ENCODE measurements around the gene QSOX1. TPM values are rescaled to one million over a fixed set of nuclear protein-coding genes. Genes with fewer than 3 reads are reported as not detected.

The QSOX1 gene
- total RNA-seq, 1 experiment from 2014 or later, result 135 TPM

DNA sequence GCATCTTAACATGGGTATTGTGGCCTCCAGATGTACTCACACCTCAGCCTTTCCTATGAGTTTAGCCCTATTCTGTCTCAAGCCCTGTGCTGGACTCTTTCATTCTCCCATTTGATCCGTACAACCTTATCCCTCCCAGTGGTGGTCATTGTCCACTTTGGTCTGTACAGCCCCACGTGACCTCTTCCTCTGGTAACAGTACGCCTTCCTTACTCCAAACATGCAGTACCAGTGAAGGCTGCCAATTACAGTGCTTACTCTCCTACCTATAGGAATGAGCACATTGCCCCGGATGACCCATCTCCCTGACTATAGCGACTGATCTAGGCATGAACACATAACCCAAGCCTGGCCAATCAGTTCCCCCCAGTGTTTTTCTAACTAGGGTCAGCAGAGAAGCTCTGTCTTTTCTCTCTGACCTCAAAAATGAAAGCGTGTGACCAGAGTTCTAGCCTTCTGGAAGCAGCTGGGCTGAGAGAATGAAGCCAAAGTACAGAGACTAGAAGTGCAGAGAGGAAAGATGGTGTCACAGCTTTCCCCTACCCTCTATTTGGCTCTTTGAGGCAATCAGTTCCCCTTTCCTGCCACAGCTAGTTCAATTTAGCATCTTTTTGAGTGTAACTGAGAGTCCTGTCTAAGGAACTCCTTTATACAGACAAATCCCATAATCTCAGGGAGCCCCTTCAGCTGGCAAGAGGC lies 9.9 kb upstream of the QSOX1 start (continued):
- TF ChIP-seq, protein P1, sequence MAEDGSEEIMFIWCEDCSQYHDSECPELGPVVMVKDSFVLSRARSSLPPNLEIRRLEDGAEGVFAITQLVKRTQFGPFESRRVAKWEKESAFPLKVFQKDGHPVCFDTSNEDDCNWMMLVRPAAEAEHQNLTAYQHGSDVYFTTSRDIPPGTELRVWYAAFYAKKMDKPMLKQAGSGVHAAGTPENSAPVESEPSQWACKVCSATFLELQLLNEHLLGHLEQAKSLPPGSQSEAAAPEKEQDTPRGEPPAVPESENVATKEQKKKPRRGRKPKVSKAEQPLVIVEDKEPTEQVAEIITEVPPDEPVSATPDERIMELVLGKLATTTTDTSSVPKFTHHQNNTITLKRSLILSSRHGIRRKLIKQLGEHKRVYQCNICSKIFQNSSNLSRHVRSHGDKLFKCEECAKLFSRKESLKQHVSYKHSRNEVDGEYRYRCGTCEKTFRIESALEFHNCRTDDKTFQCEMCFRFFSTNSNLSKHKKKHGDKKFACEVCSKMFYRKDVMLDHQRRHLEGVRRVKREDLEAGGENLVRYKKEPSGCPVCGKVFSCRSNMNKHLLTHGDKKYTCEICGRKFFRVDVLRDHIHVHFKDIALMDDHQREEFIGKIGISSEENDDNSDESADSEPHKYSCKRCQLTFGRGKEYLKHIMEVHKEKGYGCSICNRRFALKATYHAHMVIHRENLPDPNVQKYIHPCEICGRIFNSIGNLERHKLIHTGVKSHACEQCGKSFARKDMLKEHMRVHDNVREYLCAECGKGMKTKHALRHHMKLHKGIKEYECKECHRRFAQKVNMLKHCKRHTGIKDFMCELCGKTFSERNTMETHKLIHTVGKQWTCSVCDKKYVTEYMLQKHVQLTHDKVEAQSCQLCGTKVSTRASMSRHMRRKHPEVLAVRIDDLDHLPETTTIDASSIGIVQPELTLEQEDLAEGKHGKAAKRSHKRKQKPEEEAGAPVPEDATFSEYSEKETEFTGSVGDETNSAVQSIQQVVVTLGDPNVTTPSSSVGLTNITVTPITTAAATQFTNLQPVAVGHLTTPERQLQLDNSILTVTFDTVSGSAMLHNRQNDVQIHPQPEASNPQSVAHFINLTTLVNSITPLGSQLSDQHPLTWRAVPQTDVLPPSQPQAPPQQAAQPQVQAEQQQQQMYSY (CRISPR knock-in tag; IDR thresholded peaks at IDR 0.05), result no peak
- TF ChIP-seq, protein P2, sequence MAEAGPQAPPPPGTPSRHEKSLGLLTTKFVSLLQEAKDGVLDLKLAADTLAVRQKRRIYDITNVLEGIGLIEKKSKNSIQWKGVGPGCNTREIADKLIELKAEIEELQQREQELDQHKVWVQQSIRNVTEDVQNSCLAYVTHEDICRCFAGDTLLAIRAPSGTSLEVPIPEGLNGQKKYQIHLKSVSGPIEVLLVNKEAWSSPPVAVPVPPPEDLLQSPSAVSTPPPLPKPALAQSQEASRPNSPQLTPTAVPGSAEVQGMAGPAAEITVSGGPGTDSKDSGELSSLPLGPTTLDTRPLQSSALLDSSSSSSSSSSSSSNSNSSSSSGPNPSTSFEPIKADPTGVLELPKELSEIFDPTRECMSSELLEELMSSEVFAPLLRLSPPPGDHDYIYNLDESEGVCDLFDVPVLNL (CRISPR knock-in tag; IDR thresholded peaks at IDR 0.05; ENCODE audit: borderline replicate concordance, low read depth), result no peak
- TF ChIP-seq, protein P3, sequence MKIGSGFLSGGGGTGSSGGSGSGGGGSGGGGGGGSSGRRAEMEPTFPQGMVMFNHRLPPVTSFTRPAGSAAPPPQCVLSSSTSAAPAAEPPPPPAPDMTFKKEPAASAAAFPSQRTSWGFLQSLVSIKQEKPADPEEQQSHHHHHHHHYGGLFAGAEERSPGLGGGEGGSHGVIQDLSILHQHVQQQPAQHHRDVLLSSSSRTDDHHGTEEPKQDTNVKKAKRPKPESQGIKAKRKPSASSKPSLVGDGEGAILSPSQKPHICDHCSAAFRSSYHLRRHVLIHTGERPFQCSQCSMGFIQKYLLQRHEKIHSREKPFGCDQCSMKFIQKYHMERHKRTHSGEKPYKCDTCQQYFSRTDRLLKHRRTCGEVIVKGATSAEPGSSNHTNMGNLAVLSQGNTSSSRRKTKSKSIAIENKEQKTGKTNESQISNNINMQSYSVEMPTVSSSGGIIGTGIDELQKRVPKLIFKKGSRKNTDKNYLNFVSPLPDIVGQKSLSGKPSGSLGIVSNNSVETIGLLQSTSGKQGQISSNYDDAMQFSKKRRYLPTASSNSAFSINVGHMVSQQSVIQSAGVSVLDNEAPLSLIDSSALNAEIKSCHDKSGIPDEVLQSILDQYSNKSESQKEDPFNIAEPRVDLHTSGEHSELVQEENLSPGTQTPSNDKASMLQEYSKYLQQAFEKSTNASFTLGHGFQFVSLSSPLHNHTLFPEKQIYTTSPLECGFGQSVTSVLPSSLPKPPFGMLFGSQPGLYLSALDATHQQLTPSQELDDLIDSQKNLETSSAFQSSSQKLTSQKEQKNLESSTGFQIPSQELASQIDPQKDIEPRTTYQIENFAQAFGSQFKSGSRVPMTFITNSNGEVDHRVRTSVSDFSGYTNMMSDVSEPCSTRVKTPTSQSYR (CRISPR knock-in tag; IDR thresholded peaks at IDR 0.05), result no peak
- TF ChIP-seq SP1 (CRISPR knock-in tag; conservative IDR thresholded peaks at IDR 0.05), result no peak
- TF ChIP-seq IRF2 (CRISPR knock-in tag; IDR thresholded peaks at IDR 0.05; ENCODE audit: borderline replicate concordance, low read depth), result no peak
- no peak for TF ChIP-seq SMAD4 (CRISPR knock-in tag; IDR thresholded peaks at IDR 0.05)
- no peak for TF ChIP-seq ZBTB21 (CRISPR knock-in tag; IDR thresholded peaks at IDR 0.05; ENCODE audit: borderline replicate concordance)
- no peak for TF ChIP-seq GTF2I (CRISPR knock-in tag; conservative IDR thresholded peaks at IDR 0.05)
- TF ChIP-seq NFYB (CRISPR knock-in tag; conservative IDR thresholded peaks at IDR 0.05; ENCODE audit: low read depth), result no peak
- TF ChIP-seq HMGA2 (CRISPR knock-in tag; IDR thresholded peaks at IDR 0.05), result no peak

DNA sequence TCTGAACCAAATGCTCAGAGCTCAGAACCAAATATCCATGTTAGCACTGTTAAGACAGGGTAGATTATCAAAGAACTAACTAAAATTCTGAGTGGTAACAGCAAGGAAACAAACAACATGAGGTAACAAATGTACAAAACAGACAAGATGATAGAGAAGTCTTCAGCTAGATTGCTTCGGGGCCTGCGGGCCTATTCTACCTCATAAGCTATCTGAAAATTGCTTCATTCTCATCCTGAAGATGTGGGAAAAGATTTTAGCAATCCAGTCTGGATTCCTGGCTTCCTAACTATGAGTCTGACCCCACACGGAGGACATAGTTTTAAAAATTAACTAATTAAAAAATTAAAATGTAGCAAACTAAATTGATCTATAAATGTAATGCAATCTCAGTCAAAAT lies 9.2 kb upstream of the QSOX1 start:
- H3K27ac Mint-ChIP-seq, result no peak overlapping the region
- H3K9me3 Mint-ChIP-seq, result no peaks in the 10 kb centered on the region
- ChIA-PET CTCF (interaction anchor here (0.6 to 1.3 kb wide), 5 partner anchors 19 to 336 kb away, joined by 3 to 4 read pairs (median 3); no protein-coding TSS in a partner anchor), POLR2A (interaction anchor here (1.1 kb wide), 1 partner anchor 9 kb away, joined by 6 read pairs; the partner anchor contains the start of gene QSOX1)
- no peak overlapping the region for H3K4me3 Mint-ChIP-seq
- no peaks in the 10 kb centered on the region for H3K4me1 Mint-ChIP-seq
- ATAC-seq, result no peak
- DNase-seq (ENCODE audit: low spot score), result no peak
- no peaks in the 10 kb centered on the region for H3K36me3 Mint-ChIP-seq
- no peaks in the 10 kb centered on the region; the same call in 1 of the 2 replicates for H3K27me3 Mint-ChIP-seq (ENCODE audit: low read depth)
- TF ChIP-seq, protein P2 (CRISPR knock-in tag; IDR thresholded peaks at IDR 0.05; ENCODE audit: borderline replicate concordance, low read depth), result no peak
- TF ChIP-seq, protein P4, sequence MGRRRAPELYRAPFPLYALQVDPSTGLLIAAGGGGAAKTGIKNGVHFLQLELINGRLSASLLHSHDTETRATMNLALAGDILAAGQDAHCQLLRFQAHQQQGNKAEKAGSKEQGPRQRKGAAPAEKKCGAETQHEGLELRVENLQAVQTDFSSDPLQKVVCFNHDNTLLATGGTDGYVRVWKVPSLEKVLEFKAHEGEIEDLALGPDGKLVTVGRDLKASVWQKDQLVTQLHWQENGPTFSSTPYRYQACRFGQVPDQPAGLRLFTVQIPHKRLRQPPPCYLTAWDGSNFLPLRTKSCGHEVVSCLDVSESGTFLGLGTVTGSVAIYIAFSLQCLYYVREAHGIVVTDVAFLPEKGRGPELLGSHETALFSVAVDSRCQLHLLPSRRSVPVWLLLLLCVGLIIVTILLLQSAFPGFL (CRISPR knock-in tag; IDR thresholded peaks at IDR 0.05; ENCODE audit: borderline replicate concordance), result no peak
- TF ChIP-seq, protein P3 (CRISPR knock-in tag; IDR thresholded peaks at IDR 0.05), result no peak
- TF ChIP-seq, protein P5, sequence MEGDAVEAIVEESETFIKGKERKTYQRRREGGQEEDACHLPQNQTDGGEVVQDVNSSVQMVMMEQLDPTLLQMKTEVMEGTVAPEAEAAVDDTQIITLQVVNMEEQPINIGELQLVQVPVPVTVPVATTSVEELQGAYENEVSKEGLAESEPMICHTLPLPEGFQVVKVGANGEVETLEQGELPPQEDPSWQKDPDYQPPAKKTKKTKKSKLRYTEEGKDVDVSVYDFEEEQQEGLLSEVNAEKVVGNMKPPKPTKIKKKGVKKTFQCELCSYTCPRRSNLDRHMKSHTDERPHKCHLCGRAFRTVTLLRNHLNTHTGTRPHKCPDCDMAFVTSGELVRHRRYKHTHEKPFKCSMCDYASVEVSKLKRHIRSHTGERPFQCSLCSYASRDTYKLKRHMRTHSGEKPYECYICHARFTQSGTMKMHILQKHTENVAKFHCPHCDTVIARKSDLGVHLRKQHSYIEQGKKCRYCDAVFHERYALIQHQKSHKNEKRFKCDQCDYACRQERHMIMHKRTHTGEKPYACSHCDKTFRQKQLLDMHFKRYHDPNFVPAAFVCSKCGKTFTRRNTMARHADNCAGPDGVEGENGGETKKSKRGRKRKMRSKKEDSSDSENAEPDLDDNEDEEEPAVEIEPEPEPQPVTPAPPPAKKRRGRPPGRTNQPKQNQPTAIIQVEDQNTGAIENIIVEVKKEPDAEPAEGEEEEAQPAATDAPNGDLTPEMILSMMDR (IDR thresholded peaks at IDR 0.05), result no peak
- TF ChIP-seq ZBTB21 (CRISPR knock-in tag; IDR thresholded peaks at IDR 0.05; ENCODE audit: borderline replicate concordance) (no peak), ZNF317 (CRISPR knock-in tag; IDR thresholded peaks at IDR 0.05; ENCODE audit: borderline replicate concordance, low read depth) (no peak), NFE2L1 (CRISPR knock-in tag; IDR thresholded peaks at IDR 0.05) (no peak), FOXK1 (CRISPR knock-in tag; IDR thresholded peaks at IDR 0.05) (no peak)
- TF ChIP-seq, protein P6, sequence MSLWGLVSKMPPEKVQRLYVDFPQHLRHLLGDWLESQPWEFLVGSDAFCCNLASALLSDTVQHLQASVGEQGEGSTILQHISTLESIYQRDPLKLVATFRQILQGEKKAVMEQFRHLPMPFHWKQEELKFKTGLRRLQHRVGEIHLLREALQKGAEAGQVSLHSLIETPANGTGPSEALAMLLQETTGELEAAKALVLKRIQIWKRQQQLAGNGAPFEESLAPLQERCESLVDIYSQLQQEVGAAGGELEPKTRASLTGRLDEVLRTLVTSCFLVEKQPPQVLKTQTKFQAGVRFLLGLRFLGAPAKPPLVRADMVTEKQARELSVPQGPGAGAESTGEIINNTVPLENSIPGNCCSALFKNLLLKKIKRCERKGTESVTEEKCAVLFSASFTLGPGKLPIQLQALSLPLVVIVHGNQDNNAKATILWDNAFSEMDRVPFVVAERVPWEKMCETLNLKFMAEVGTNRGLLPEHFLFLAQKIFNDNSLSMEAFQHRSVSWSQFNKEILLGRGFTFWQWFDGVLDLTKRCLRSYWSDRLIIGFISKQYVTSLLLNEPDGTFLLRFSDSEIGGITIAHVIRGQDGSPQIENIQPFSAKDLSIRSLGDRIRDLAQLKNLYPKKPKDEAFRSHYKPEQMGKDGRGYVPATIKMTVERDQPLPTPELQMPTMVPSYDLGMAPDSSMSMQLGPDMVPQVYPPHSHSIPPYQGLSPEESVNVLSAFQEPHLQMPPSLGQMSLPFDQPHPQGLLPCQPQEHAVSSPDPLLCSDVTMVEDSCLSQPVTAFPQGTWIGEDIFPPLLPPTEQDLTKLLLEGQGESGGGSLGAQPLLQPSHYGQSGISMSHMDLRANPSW (CRISPR knock-in tag; conservative IDR thresholded peaks at IDR 0.05; ENCODE audit: low read depth), result no peak

Measured in WTC11 (cell line).